Esophagus squamous epithelium (tissue), 4 donors: ENCODE data around the gene IP6K1.

Experiments
- POLR2A ChIP-seq, 4 donors: fragments of 450-650 bp; IDR thresholded peaks; one replicate each; pipeline ENCODE4 v1.6.1; 2017; ENCODE audit warnings: antibody characterized with exemption in 4 of 4, mild to moderate bottlenecking in 4 of 4, moderate library complexity in 3 of 4
- TF ChIP-seq, protein P1 (sequence below), 6 experiments: fragments of 450-650 bp in 4 of 6; fragments of 200-600 bp in 2 of 6; sonication (generic) in 2 of 6; IDR thresholded peaks; one replicate each; pipeline ENCODE4 v1.5.1; 2016 to 2019; ENCODE audit warnings: antibody characterized with exemption in 6 of 6, mild to moderate bottlenecking in 4 of 6, moderate library complexity in 4 of 6

DNA sequence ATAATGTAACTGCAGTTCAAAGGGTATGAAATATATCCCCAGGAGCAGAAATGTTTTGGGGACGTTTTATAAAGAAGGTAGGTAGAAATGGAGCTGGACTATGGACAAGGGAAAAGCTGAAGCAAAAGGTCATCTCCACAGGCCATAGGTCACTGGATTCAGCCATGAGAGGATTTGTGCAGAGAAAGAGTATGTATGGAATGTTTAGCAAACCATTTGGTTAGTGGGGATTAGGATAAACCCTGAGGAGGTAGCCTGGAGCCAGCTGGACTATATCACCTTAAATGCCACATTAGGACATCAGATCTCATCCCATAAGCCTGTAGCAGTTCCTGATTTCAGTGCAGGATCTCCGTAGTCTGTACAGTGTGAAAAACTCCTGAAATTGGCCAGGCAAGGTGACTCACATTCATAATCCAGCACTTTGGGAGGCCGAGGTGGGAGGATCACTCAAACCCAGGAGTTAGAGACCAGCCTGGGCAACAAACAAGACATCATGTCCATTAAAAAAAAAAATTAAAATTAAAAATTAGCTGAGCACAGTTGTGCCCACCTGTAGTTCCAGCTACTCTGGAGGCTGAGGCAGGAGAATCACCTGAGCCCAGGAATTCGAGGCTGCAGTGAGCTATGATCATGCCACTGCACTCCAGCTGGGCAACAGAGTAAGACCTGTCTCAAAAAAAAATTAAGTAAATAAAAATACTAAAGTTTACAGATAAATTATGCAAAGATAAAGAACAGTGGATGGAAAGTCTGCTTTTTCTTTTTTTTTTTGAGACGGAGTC lies 4.7 kb downstream of the IP6K1 start:
- TF ChIP-seq, protein P1, sequence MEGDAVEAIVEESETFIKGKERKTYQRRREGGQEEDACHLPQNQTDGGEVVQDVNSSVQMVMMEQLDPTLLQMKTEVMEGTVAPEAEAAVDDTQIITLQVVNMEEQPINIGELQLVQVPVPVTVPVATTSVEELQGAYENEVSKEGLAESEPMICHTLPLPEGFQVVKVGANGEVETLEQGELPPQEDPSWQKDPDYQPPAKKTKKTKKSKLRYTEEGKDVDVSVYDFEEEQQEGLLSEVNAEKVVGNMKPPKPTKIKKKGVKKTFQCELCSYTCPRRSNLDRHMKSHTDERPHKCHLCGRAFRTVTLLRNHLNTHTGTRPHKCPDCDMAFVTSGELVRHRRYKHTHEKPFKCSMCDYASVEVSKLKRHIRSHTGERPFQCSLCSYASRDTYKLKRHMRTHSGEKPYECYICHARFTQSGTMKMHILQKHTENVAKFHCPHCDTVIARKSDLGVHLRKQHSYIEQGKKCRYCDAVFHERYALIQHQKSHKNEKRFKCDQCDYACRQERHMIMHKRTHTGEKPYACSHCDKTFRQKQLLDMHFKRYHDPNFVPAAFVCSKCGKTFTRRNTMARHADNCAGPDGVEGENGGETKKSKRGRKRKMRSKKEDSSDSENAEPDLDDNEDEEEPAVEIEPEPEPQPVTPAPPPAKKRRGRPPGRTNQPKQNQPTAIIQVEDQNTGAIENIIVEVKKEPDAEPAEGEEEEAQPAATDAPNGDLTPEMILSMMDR (IDR thresholded peaks at IDR 0.05) = no peak
- TF ChIP-seq POLR2A (IDR thresholded peaks at IDR 0.05) = no peak
